HepG2 (cell line): ENCODE measurements around the gene TFEB. TPM values are rescaled to one million over a fixed set of nuclear protein-coding genes. Genes with fewer than 3 reads are reported as not detected.

Experiments used
- ARNT2 ChIP-seq: sonication (generic); formaldehyde crosslinking; IDR thresholded peaks from 2 replicates; pipeline ENCODE4 v1.8.0; 2022; ENCODE audit warnings: mild to moderate bottlenecking, low read depth, missing genetic modification reagents, moderate library complexity
- ELK4 ChIP-seq: sonication (generic); formaldehyde crosslinking; IDR thresholded peaks from 2 replicates; pipeline ENCODE4 v1.9.0; 2021; ENCODE audit warnings: missing genetic modification reagents, borderline replicate concordance
- GABPA ChIP-seq, 2 experiments: IDR thresholded peaks; 2 replicates each; pipeline ENCODE4 v1.6.1; 2011 to 2016; ENCODE audit warnings: low read depth in 2 of 2, low read length in 1 of 2, missing biosample characterization in 1 of 2, missing genetic modification characterization in 1 of 2
- MYC ChIP-seq: sonication (generic); formaldehyde crosslinking; IDR thresholded peaks from 2 replicates; pipeline ENCODE4 v1.9.0; 2021; ENCODE audit warnings: missing genetic modification reagents, borderline replicate concordance
- NFE2L1 ChIP-seq: sonication (generic); formaldehyde crosslinking; IDR thresholded peaks from 2 replicates; pipeline ENCODE4 v1.4.0; 2020; ENCODE audit warnings: missing genetic modification reagents, mild to moderate bottlenecking, borderline replicate concordance
- PAXIP1 ChIP-seq: sonication (generic); formaldehyde crosslinking; conservative IDR thresholded peaks from 2 replicates; pipeline ENCODE4 v1.4.0; 2020; ENCODE audit warnings: mild to moderate bottlenecking, missing genetic modification reagents, moderate library complexity
- RBAK ChIP-seq: sonication (generic); formaldehyde crosslinking; IDR thresholded peaks from 2 replicates; pipeline ENCODE4 v1.5.1; 2020; ENCODE audit warnings: mild to moderate bottlenecking, missing genetic modification reagents
- RNF219 ChIP-seq: sonication (generic); formaldehyde crosslinking; IDR thresholded peaks from 2 replicates; pipeline ENCODE4 v1.5.0; 2020; ENCODE audit warnings: mild to moderate bottlenecking, missing genetic modification reagents
- SPEN ChIP-seq: sonication (generic); formaldehyde crosslinking; IDR thresholded peaks from 2 replicates; pipeline ENCODE4 v1.5.1; 2020; ENCODE audit warnings: low read depth, mild to moderate bottlenecking, missing genetic modification reagents
- THAP8 ChIP-seq: sonication (generic); formaldehyde crosslinking; IDR thresholded peaks from 2 replicates; pipeline ENCODE4 v1.5.1; 2020; ENCODE audit warnings: missing genetic modification reagents, mild to moderate bottlenecking, borderline replicate concordance
- ZFP36 ChIP-seq: fragments of 150-350 bp; IDR thresholded peaks from 2 replicates; pipeline ENCODE4 v1.6.1; 2018; ENCODE audit warnings: borderline replicate concordance, low read length, low read depth; ENCODE audit not compliant: partially characterized antibody
- ZNF20 ChIP-seq: sonication (generic); formaldehyde crosslinking; IDR thresholded peaks from 2 replicates; pipeline ENCODE4 v1.4.0; 2020; ENCODE audit warnings: mild to moderate bottlenecking, moderate library complexity, missing genetic modification reagents
- ZNF362 ChIP-seq: sonication (generic); formaldehyde crosslinking; IDR thresholded peaks from 2 replicates; pipeline ENCODE4 v1.4.0; 2020; ENCODE audit warnings: missing genetic modification reagents, mild to moderate bottlenecking, borderline replicate concordance
- ZNF468 ChIP-seq: sonication (generic); formaldehyde crosslinking; IDR thresholded peaks from 2 replicates; pipeline ENCODE4 v1.8.0; 2022; ENCODE audit warnings: mild to moderate bottlenecking, moderate library complexity, missing genetic modification reagents
- ZUFSP ChIP-seq: sonication (generic); formaldehyde crosslinking; IDR thresholded peaks from 2 replicates; pipeline ENCODE4 v1.9.0; 2021; ENCODE audit warnings: missing genetic modification reagents, mild to moderate bottlenecking, borderline replicate concordance
- polyA plus RNA-seq, 8 experiments: library from polyadenylated mRNA; depleted of rRNA in 3 of 8; stranded (reverse) in 7 of 8; unstranded in 1 of 8; fragments of >200 nt; fragmentation: Illumina TruSeq in 4 of 8; extraction: Trizol in 4 of 8; gene quantifications; 2 replicates each; pipeline versions ENCODE4 v1.2.1 to v1.2.3, GENCODE V29; 2011 to 2016; ENCODE audit warnings: low read depth in 4 of 8, missing spikeins in 1 of 8, mixed read lengths in 1 of 8; ENCODE audit not compliant: insufficient read depth in 1 of 8
- total RNA-seq, 5 experiments: library from RNA; depleted of rRNA; stranded (reverse); fragments of >200 nt; fragmentation: Illumina TruSeq; extraction: Trizol; gene quantifications; 2 replicates each; pipeline ENCODE4 v1.2.3, GENCODE V29; 2016; ENCODE audit warnings: low read depth in 1 of 5

Gene TFEB
- total and polyA plus RNA-seq, 2 of the 13 experiments (the other 11 are each of a cell fraction or from before 2014, with no cell fraction given): 13.3 to 18.7 TPM

GRCh38 chr6:41747256-41748101 is 12.1 kb upstream of the TFEB start, which contains the start of gene PGC (continued):
- TF ChIP-seq ARNT2 (CRISPR knock-in tag) (peak; percentile 77; the same call in 1 of the 2 replicates), ZNF362 (peak; percentile 67; the same call in 1 of the 2 replicates), THAP8 (CRISPR knock-in tag) (no peak), ZFP36 (no peak), PAXIP1 (peak; percentile 97), ZNF20 (no peak), SPEN (CRISPR knock-in tag) (no peak; the same call in 1 of the 2 replicates), ZUFSP (CRISPR knock-in tag) (no peak), MYC (CRISPR knock-in tag) (no peak; the same call in 1 of the 2 replicates), RNF219 (CRISPR knock-in tag) (peak; percentile 78; the same call in 1 of the 2 replicates), ELK4 (CRISPR knock-in tag) (no peak), NFE2L1 (no peak), ZNF468 (CRISPR knock-in tag) (no peak), RBAK (CRISPR knock-in tag) (no peak), GABPA (IDR thresholded peaks at IDR 0.05; ENCODE audit: low read depth, low read length) (no peak), GABPA (CRISPR knock-in tag; IDR thresholded peaks at IDR 0.05; ENCODE audit: low read depth) (no peak)
